ENCODE measurements around the gene TENM3.
"Not testable (repeated sequence)": the region's sequence is repeated elsewhere in the genome, so short reads cannot be mapped to it uniquely, and the experiment has no call there.

TENM3 gene

DNA sequence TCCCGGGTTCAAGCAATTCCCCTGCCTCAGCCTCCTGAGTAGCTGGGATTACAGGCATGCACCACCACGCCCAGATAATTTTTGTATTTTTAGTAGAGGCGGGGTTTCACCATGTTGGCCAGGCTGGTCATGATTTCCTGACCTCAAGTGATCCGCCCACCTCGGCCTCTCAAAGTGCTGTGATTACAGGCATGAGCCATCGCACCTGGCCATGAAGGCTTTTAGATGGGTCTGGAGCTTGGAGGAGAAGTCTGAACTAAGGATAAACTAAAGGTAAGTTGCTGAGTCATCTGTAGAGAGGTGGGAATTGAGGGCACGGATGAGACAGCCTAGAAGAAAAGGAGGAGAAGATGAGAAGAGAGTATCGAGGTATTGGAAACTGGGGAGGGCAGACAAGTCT, at the start of gene TENM3:
Gene TENM3, plus strand, starts transcription at position 199 of the 400 bp plus-strand sequence. CDS start 80,619 bp downstream, outside the sequence.
- not testable (repeated sequence) for DNase-seq (ENCODE audit: extremely low read depth, low read depth); H3K4me3 ChIP-seq (replicated peaks; ENCODE audit: low read depth, low read length)

DNA sequence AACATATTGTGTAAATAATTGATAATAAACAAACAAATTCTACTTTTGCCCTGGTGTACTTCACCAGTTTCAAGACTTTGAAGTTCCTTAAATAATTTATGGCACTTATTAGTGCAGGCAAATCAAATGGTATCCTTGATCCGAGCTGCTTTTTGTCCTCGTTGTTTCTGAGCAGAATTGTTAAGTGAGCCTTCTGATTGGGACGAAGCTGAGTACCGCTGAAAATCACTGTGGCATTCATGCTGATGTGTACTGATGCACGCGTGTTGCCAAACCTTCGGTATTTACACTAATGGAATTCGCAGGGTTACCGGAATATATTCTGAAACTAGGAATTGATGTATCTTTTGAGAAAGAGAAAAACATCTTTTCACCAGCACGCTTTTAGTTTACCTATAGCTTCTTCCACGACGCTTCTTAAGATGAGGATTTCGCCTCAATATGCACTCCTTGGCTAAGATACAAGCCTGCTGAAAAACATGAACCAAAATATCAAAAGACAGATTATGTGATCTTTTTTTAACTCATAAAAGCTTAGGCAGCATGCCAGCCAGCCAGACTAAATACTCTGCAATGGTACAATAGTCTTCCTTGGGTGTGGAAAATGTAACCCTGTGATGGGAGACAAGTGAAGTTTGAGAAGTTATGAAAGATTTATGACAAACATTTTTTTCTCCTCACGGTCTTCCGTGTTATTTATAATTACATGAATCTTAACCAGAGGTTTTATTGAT, 48.9 kb upstream of the TENM3 start:
- TF ChIP-seq, protein P1, sequence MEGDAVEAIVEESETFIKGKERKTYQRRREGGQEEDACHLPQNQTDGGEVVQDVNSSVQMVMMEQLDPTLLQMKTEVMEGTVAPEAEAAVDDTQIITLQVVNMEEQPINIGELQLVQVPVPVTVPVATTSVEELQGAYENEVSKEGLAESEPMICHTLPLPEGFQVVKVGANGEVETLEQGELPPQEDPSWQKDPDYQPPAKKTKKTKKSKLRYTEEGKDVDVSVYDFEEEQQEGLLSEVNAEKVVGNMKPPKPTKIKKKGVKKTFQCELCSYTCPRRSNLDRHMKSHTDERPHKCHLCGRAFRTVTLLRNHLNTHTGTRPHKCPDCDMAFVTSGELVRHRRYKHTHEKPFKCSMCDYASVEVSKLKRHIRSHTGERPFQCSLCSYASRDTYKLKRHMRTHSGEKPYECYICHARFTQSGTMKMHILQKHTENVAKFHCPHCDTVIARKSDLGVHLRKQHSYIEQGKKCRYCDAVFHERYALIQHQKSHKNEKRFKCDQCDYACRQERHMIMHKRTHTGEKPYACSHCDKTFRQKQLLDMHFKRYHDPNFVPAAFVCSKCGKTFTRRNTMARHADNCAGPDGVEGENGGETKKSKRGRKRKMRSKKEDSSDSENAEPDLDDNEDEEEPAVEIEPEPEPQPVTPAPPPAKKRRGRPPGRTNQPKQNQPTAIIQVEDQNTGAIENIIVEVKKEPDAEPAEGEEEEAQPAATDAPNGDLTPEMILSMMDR (IDR thresholded peaks at IDR 0.05; ENCODE audit: low read depth, low read length, missing control alignments) = no peak
- no peak overlapping the region for H3K4me3 ChIP-seq (replicated peaks; ENCODE audit: low read depth, low read length)
- no peak for DNase-seq (ENCODE audit: extremely low read depth, low read depth)

DNA sequence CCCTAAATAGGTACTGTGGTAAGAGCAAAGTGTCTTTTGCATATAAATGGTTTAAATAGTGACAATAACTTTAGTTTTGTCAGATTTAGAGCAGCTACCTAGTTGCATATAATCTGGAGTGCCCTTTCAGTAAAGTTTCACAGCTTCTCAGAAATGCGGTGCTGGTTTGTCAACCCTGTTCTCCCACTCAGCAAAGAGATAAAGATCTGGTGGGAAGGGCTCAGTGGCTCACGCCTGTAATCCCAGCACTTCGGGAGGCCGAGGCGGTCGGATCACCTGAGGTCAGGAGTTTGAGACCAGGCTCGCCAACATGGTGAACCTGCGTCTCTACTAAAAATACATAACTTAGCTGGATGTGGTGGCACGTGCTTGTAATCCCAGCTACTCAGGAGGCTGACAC, 45.6 kb upstream of the TENM3 start:
- no peak for DNase-seq (ENCODE audit: extremely low read depth, low read depth)
- TF ChIP-seq, protein P1 (IDR thresholded peaks at IDR 0.05; ENCODE audit: low read depth, low read length, missing control alignments) = no peak
- H3K4me3 ChIP-seq (replicated peaks; ENCODE audit: low read depth, low read length) = no peak overlapping the region

DNA sequence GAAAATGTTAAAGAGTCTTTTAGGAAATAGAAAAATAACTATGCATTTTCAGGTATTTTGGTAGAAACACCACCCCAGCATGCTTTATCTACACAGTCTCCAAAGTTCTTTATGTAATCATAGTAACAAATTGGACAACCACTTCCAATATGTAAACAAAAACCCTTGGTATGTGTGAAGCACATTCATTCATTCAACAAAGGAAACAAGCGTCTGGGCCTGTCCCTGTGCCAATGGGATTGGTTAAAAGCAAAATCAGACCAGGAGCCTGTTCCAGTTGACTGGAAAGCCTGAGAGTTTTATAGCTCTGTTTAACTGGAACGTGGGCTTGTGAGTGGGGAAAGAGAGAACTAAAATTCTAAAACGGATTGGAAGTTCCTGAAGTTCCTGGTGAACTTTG, 41.3 kb upstream of the TENM3 start:
- TF ChIP-seq, protein P1 (IDR thresholded peaks at IDR 0.05; ENCODE audit: low read depth, low read length, missing control alignments) = no peak
- DNase-seq (ENCODE audit: extremely low read depth, low read depth) = no peak
- no peak overlapping the region for H3K4me3 ChIP-seq (replicated peaks; ENCODE audit: low read depth, low read length)

DNA sequence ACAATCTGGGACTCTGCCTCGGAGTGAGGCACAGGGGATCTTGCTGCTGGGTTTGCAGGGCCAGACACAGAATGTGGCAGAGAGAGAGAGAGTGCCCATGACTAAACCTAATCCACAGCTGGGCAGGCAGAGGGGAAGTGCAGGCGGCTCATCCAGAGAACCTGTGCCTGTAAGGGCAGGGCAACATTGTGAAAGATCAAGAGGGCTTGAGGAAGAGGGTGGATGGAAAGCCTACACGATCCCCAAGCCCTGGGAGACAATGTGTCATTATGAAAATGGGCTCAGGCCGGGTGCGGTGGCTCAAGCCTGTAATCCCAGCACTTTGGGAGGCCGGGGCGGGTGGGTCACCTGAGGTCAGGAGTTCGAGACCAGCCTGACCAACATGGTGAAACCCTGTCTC, 40.6 kb upstream of the TENM3 start:
- TF ChIP-seq, protein P1 (IDR thresholded peaks at IDR 0.05; ENCODE audit: low read depth, low read length, missing control alignments) = no peak
- H3K4me3 ChIP-seq (replicated peaks; ENCODE audit: low read depth, low read length) = no peak overlapping the region
- DNase-seq (ENCODE audit: extremely low read depth, low read depth) = no peak

DNA sequence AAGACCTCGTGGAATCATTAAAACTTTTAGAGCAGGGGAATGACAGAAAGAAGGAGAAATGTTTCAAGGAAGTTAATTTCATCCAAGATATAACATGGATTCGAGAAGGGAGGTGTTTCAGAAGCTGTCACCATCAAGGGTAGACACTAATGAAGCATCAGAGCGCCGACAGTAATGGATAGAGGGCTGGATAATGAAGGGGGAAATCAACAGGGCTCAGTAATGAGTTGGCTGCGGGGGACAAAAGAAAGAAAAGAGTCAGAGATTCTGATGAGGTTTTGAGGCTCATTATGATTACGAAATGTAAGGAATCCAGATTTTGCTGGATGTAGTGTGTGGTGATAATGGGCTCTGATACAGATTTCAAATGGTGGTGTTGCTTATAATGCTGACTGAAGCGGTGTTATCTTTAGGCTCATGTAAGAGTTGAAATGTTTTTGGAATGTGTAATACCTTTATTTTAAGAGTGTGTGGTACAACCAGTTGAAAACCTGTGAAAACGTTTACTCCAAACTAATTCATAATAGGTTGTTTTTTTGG, 39.3 kb upstream of the TENM3 start:
- H3K4me3 ChIP-seq (replicated peaks; ENCODE audit: low read depth, low read length) = no peak overlapping the region
- no peak for DNase-seq (ENCODE audit: extremely low read depth, low read depth)
- TF ChIP-seq, protein P1 (IDR thresholded peaks at IDR 0.05; ENCODE audit: low read depth, low read length, missing control alignments) = no peak

DNA sequence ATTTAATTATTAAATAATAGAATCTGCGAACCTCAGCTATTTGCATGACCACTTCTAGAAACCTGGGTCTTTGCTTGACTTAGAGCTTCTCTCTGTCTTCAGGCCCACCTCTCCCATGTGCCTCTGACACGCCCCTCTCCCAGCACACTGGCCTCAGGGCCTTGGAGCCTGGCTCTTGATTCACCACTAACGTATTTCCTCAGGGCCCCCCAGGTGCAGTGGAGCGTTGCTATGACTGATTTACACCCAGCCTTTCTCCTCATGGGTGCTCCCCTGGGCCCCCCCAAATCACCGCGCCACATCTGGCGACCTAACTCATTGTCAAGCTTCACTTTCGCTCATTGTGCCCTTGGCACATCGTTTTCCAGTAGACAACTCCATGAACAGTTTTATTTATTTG, 37.9 kb upstream of the TENM3 start:
- TF ChIP-seq, protein P1 (IDR thresholded peaks at IDR 0.05; ENCODE audit: low read depth, low read length, missing control alignments) = no peak

More for the DNA sequence above, 37.9 kb upstream of the TENM3 start:
- no peak for DNase-seq (ENCODE audit: extremely low read depth, low read depth)
- H3K4me3 ChIP-seq (replicated peaks; ENCODE audit: low read depth, low read length) = no peak overlapping the region

Data from HFF-Myc (cell line).